PC-9 (cell line): Measurements from ENCODE around the gene MUC5AC. TPM values are rescaled to one million over a fixed set of nuclear protein-coding genes. Genes with fewer than 3 reads are reported as not detected.

Source experiments
- BruUV-seq: library from RNA; stranded (reverse); fragments of 400-500 nt; replicated peaks from 2 replicates; lab custom pipeline; 2021; lab: Mats Ljungman, UMichigan
- CTCF ChIA-PET: fragments of 300-600 bp; sonication (Branson Sonifier 250); formaldehyde crosslinking; loops from one replicate; lab custom pipeline; 2022; ENCODE audit warnings: antibody characterized with exemption; lab: Charles Lee
- POLR2A ChIA-PET: fragments of 300-600 bp; sonication (Branson Sonifier 250); formaldehyde crosslinking; loops from one replicate; lab custom pipeline; 2022; ENCODE audit warnings: antibody characterized with exemption; ENCODE audit not compliant: unreplicated experiment; lab: Charles Lee
- DNase-seq, 2 experiments: peaks; one replicate each; pipeline versions ENCODE4 v3.0.0 to v3.0.0-alpha.2; 2015 to 2022; ENCODE audit warnings: mixed read lengths in 1 of 2
- H2AFZ ChIP-seq: fragments of 200-600 bp; sonication (generic); 2 replicates; pipeline ENCODE4 v1.8.1; 2017; ENCODE audit warnings: antibody characterized with exemption
- H3F3A ChIP-seq: fragments of 200-600 bp; sonication (generic); 2 replicates; pipeline ENCODE4 v1.8.1; 2017; ENCODE audit warnings: antibody characterized with exemption, mild to moderate bottlenecking, low read depth; ENCODE audit not compliant: insufficient read depth
- H3K27ac ChIP-seq: fragments of 200-600 bp; sonication (generic); 2 replicates; pipeline ENCODE4 v1.6.1; 2016; ENCODE audit warnings: mixed run types
- H3K27me3 ChIP-seq: fragments of 200-600 bp; sonication (generic); 2 replicates; pipeline ENCODE4 v1.6.1; 2016; ENCODE audit warnings: low read depth, mixed run types; ENCODE audit not compliant: insufficient read depth
- H3K36me3 ChIP-seq: fragments of 200-600 bp; sonication (generic); 2 replicates; pipeline ENCODE4 v1.6.1; 2016; ENCODE audit warnings: low read depth, mixed run types
- H3K4me1 ChIP-seq: fragments of 200-600 bp; sonication (generic); replicated peaks from 2 replicates; pipeline ENCODE4 v1.6.1; 2016; ENCODE audit warnings: mixed run types; ENCODE audit not compliant: insufficient read depth
- H3K4me2 ChIP-seq: fragments of 200-600 bp; sonication (generic); 2 replicates; pipeline ENCODE4 v1.6.1; 2017; ENCODE audit warnings: mixed run types
- H3K4me3 ChIP-seq: fragments of 200-600 bp; sonication (generic); 2 replicates; pipeline ENCODE4 v1.6.1; 2016; ENCODE audit warnings: mixed run types
- H3K79me2 ChIP-seq: fragments of 200-600 bp; sonication (generic); 2 replicates; pipeline ENCODE4 v1.6.1; 2017; ENCODE audit warnings: low read depth, mixed run types
- H3K9me2 ChIP-seq: fragments of 200-600 bp; sonication (generic); 2 replicates; pipeline ENCODE4 v1.8.1; 2017; ENCODE audit warnings: mild to moderate bottlenecking; ENCODE audit not compliant: insufficient read depth
- H3K9me3 ChIP-seq: fragments of 200-600 bp; sonication (generic); 2 replicates; pipeline ENCODE4 v1.8.1; 2016; ENCODE audit warnings: low read depth; ENCODE audit not compliant: insufficient read depth
- H4K20me1 ChIP-seq: fragments of 200-600 bp; sonication (generic); 2 replicates; pipeline ENCODE4 v1.8.1; 2017; ENCODE audit not compliant: insufficient read depth
- CTCF ChIP-seq: fragments of 200-600 bp; sonication (generic); conservative IDR thresholded peaks from 2 replicates; pipeline ENCODE4 v1.6.1; 2017; ENCODE audit warnings: mixed run types, antibody characterized with exemption, mild to moderate bottlenecking, moderate library complexity
- EZH2 ChIP-seq: fragments of 200-600 bp; sonication (generic); IDR thresholded peaks from 2 replicates; pipeline ENCODE4 v1.8.0; 2017; ENCODE audit warnings: antibody characterized with exemption, low read depth
- intact Hi-C: fragments of 100-400 bp; cut with micrococcal nuclease; formaldehyde crosslinking; loops from one replicate; pipeline ENCODE4 v1.10.0; 2022; ENCODE audit not compliant: unreplicated experiment
- total RNA-seq: library from RNA; stranded (reverse); gene quantifications from 2 replicates; pipeline ENCODE4 v1.2.3, GENCODE V29; 2021

MUC5AC gene
- total RNA-seq, 1 experiment from 2014 or later: 0.09 TPM

DNA sequence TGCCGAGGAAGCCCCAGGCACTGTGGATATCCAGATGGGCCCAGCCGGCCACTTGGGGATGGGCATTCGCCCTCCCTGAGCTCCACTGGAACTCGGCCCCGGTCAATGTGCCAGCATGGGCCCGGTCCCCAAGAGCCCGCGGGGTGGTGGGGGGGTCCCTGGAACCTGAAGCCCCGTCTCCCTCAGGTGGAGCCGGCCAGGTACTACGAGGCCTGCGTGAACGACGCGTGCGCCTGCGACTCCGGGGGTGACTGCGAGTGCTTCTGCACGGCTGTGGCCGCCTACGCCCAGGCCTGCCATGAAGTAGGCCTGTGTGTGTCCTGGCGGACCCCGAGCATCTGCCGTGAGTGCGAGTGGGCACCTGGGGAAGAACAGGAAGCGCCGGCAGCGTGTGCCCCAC, 21.2 kb downstream of the MUC5AC start:
- H3K4me3 ChIP-seq: no peak overlapping the region
- no peak overlapping the region for H2AFZ ChIP-seq
- H4K20me1 ChIP-seq: no peaks in the 10 kb centered on the region
- 0 out of 2 replicates have a peak, but pooled peaks cover 4% of the 10 kb centered on the region for H3K27me3 ChIP-seq
- no peaks in the 10 kb centered on the region for H3K79me2 ChIP-seq
- ChIA-PET POLR2A (no interaction called here), CTCF (interaction anchor here (0.5 kb wide), 1 partner anchor 45 kb away, joined by 3 read pairs; no protein-coding TSS in a partner anchor)
- BruUV-seq: no TSS peak
- no peaks in the 10 kb centered on the region for H3K9me2 ChIP-seq
- intact Hi-C loops: no loop called here
- H3K9me3 ChIP-seq: no peaks in the 10 kb centered on the region
- H3K36me3 ChIP-seq: no peaks in the 10 kb centered on the region
- no peak overlapping the region for H3K27ac ChIP-seq
- H3K4me1 ChIP-seq: no peaks in the 10 kb centered on the region
- no peak for DNase-seq
- H3K4me2 ChIP-seq: no peak overlapping the region
- no peaks in the 10 kb centered on the region for H3F3A ChIP-seq
- TF ChIP-seq CTCF: no peak
- TF ChIP-seq EZH2: no peak

DNA sequence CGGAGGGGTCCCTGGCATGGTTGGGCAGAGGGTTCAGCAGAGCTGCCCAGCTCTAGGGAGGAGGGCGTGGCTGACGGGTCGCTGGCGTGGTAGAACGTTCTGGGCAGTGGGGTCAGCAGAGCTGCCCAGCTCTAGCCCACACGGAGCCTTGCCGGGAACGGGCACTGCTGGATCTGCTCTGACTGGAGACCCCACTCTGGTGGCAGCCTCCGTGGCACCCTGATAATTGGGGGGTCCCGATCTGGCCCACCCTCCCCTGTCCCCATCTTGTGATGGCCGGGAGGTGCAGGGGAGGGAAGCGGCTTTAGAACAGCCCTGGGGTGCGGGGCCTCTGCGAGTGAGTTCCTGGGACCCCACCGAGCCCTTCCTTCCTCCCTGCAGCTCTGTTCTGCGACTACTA, 21.9 kb downstream of the MUC5AC start:
- H3K79me2 ChIP-seq: no peaks in the 10 kb centered on the region
- no peak for DNase-seq
- H3F3A ChIP-seq: no peaks in the 10 kb centered on the region
- ChIA-PET POLR2A (no interaction called here), CTCF (no interaction called here)
- no peaks in the 10 kb centered on the region for H3K4me1 ChIP-seq
- H3K27me3 ChIP-seq: 0 out of 2 replicates have a peak, but pooled peaks cover 4% of the 10 kb centered on the region
- H3K36me3 ChIP-seq: no peaks in the 10 kb centered on the region
- no TSS peak for BruUV-seq
- H3K9me3 ChIP-seq: no peaks in the 10 kb centered on the region
- no peak overlapping the region for H3K27ac ChIP-seq
- H3K4me2 ChIP-seq: no peak overlapping the region
- no peak overlapping the region for H3K4me3 ChIP-seq
- intact Hi-C loops: no loop called here
- no peaks in the 10 kb centered on the region for H3K9me2 ChIP-seq
- no peaks in the 10 kb centered on the region for H4K20me1 ChIP-seq
- no peak overlapping the region for H2AFZ ChIP-seq
- TF ChIP-seq CTCF: no peak
- no peak for TF ChIP-seq EZH2

DNA sequence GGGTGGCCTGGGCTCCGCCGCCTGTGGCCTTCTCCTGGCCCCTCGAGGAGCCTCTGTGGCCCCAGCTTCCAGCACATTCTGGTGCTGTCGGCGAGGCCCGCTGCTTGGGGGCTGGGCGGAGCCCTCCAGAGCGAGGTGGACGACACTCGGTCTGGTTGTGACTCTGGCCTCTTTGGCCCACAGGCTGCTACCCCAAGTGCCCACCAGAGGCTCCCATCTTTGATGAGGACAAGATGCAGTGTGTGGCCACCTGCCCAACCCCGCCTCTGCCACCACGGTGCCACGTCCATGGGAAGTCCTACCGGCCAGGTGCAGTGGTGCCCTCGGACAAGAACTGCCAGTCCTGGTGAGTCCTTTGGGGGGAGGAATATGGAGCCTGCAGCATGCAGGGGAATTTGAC, 22.4 kb downstream of the MUC5AC start:
- no peaks in the 10 kb centered on the region for H4K20me1 ChIP-seq
- no peaks in the 10 kb centered on the region for H3K79me2 ChIP-seq
- H3K27me3 ChIP-seq: 0 out of 2 replicates have a peak, but pooled peaks cover 4% of the 10 kb centered on the region
- no peak overlapping the region for H2AFZ ChIP-seq
- TF ChIP-seq EZH2 (no peak), CTCF (no peak)
- BruUV-seq: no TSS peak
- no peak overlapping the region for H3K4me3 ChIP-seq
- no peaks in the 10 kb centered on the region for H3K36me3 ChIP-seq
- H3K9me3 ChIP-seq: no peaks in the 10 kb centered on the region
- CTCF ChIA-PET: no interaction called here
- no peaks in the 10 kb centered on the region for H3F3A ChIP-seq
- no peak overlapping the region for H3K4me2 ChIP-seq
- H3K27ac ChIP-seq: no peak overlapping the region
- no peaks in the 10 kb centered on the region for H3K9me2 ChIP-seq
- H3K4me1 ChIP-seq: no peaks in the 10 kb centered on the region
- intact Hi-C loops: no loop called here
- POLR2A ChIA-PET: no interaction called here
- no peak for DNase-seq
